ENCODE results near the gene IARS2. TPM values are rescaled to one million over a fixed set of nuclear protein-coding genes. Genes with fewer than 3 reads are reported as not detected.
"Not testable (repeated sequence)": the region's sequence is repeated elsewhere in the genome, so short reads cannot be mapped to it uniquely, and the experiment has no call there.

IARS2 gene
- polyA plus RNA-seq, 3 donors, result 11.8 to 42.6 (median 36.8) TPM

DNA sequence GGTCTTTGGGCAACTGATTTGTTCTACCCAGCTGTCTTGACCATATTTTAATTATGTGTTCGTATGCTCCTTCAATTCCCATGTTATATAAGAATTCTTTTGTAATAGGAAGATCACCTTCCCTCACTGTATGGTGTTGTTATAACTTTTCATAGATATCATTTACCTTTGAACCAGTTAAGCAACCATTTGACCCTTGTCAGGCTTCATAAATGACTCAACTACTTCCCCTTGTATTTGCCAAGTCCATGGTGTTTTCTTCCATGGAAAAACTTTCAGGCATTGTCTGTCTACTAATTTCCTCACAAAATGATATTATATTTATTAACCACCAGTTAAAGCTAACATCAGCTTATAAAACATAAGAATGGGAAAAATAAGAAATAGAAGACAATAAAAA, 9.5 kb upstream of the IARS2 start:
- Histone ChIP-seq H3K79me2 (ENCODE audit: insufficient read depth, low read length) (peaks cover 6% of the 10 kb centered on the region), H3K4me3 (replicated peaks in 1 of 3; ENCODE audit: low read depth in 2 of 3, low read length in 3 of 3) (no peak overlapping the region), H3K4me2 (replicated peaks; ENCODE audit: extremely low read depth, low read length, poor library complexity, severe bottlenecking) (no peak overlapping the region), H3K27me3 (ENCODE audit: control insufficient read depth in 2 of 2, insufficient read depth in 2 of 2, low read length in 2 of 2) (no peaks in the 10 kb centered on the region), H2AFZ (ENCODE audit: insufficient read depth, low read depth, low read length, poor library complexity, severe bottlenecking) (no peak overlapping the region), H3K36me3 (replicated peaks in 1 of 2; ENCODE audit: control insufficient read depth in 1 of 2, insufficient read depth in 2 of 2, low read length in 2 of 2) (no peaks in the 10 kb centered on the region), H3K9ac (ENCODE audit: insufficient read depth, low read length, poor library complexity, severe bottlenecking) (no peak overlapping the region), H4K20me1 (ENCODE audit: insufficient read depth, low read length) (no peaks in the 10 kb centered on the region), H3K27ac (ENCODE audit: low read depth in 1 of 2, low read length in 2 of 2) (no peak overlapping the region), H3K9me3 (replicated peaks in 1 of 2; ENCODE audit: control insufficient read depth in 1 of 2, insufficient read depth in 1 of 2, low read length in 2 of 2) (no peaks in the 10 kb centered on the region), H3K4me1 (ENCODE audit: control insufficient read depth in 1 of 2, insufficient read depth in 2 of 2, low read length in 2 of 2) (peaks cover 0 to 9% of the 10 kb centered on the region in 2 donors)
- no peaks in the 10 kb centered on the region for H3K9me3 Mint-ChIP-seq
- H3K4me3 Mint-ChIP-seq, result no peak overlapping the region
- peaks cover 13 to 17% of the 10 kb centered on the region in 2 donors for H3K36me3 Mint-ChIP-seq
- no peaks in the 10 kb centered on the region for H3K27me3 Mint-ChIP-seq (ENCODE audit: low read depth in 3 of 3)
- WGBS (ENCODE audit: insufficient coverage), result no CpG with 5 or more reads among the region's 1 CpG
- DNase-seq, result no peak
- no peak overlapping the region for H3K27ac Mint-ChIP-seq
- intact Hi-C loops (cut with micrococcal nuclease), result no loop called here
- no peak for TF ChIP-seq CTCF (IDR thresholded peaks at IDR 0.05)
- peaks cover 13% of the 10 kb centered on the region for H3K4me1 Mint-ChIP-seq

- not testable (repeated sequence) for H2AFZ ChIP-seq (ENCODE audit: insufficient read depth, low read depth, low read length, poor library complexity, severe bottlenecking); H3K27ac Mint-ChIP-seq
These were observed 7.7 kb upstream of the IARS2 start for GRCh38 chr1:220086261-220086686.

More at GRCh38 chr1:220086261-220086686, 7.7 kb upstream of the IARS2 start:
- H3K27me3 Mint-ChIP-seq (ENCODE audit: low read depth in 3 of 3); H3K27me3 ChIP-seq (ENCODE audit: control insufficient read depth in 2 of 2, insufficient read depth in 2 of 2, low read length in 2 of 2); intact Hi-C loops (cut with micrococcal nuclease); H4K20me1 ChIP-seq (ENCODE audit: insufficient read depth, low read length); H3K9me3 Mint-ChIP-seq; DNase-seq; H3K36me3 ChIP-seq (replicated peaks in 1 of 2; ENCODE audit: control insufficient read depth in 1 of 2, insufficient read depth in 2 of 2, low read length in 2 of 2); H3K79me2 ChIP-seq (ENCODE audit: insufficient read depth, low read length); H3K4me3 ChIP-seq (replicated peaks in 1 of 3; ENCODE audit: low read depth in 2 of 3, low read length in 3 of 3); H3K4me3 Mint-ChIP-seq; H3K4me2 ChIP-seq (replicated peaks; ENCODE audit: extremely low read depth, low read length, poor library complexity, severe bottlenecking); H3K9me3 ChIP-seq (replicated peaks in 1 of 2; ENCODE audit: control insufficient read depth in 1 of 2, insufficient read depth in 1 of 2, low read length in 2 of 2); H3K9ac ChIP-seq (ENCODE audit: insufficient read depth, low read length, poor library complexity, severe bottlenecking); H3K27ac ChIP-seq (ENCODE audit: low read depth in 1 of 2, low read length in 2 of 2): not testable (repeated sequence)
- peaks cover 6 to 17% of the 10 kb centered on the region in 2 donors for H3K4me1 ChIP-seq (ENCODE audit: control insufficient read depth in 1 of 2, insufficient read depth in 2 of 2, low read length in 2 of 2)
- H3K36me3 Mint-ChIP-seq, result peaks cover 4 to 12% of the 10 kb centered on the region in 2 donors
- 91% methylated on average over 7 of the region's 15 CpGs for WGBS (ENCODE audit: insufficient coverage)
- H3K4me1 Mint-ChIP-seq, result peaks cover 17% of the 10 kb centered on the region
